Vagina (tissue), 2 donors: Measurements from ENCODE around the gene OBSL1.

Experiments used
- CTCF ChIP-seq, 3 experiments: fragments of 450-650 bp in 2 of 3; fragments of 200-600 bp in 1 of 3; sonication (generic) in 1 of 3; IDR thresholded peaks; one replicate each; pipeline ENCODE4 v1.5.1; 2017 to 2019; ENCODE audit warnings: antibody characterized with exemption in 3 of 3, mild to moderate bottlenecking in 2 of 3, moderate library complexity in 2 of 3
- POLR2A ChIP-seq, 2 donors: fragments of 450-650 bp; IDR thresholded peaks; one replicate each; pipeline ENCODE4 v1.6.1; 2017; ENCODE audit warnings: antibody characterized with exemption in 2 of 2, mild to moderate bottlenecking in 2 of 2, moderate library complexity in 2 of 2
- POLR2AphosphoS5 ChIP-seq, 2 donors: sonication (generic); formaldehyde crosslinking; IDR thresholded peaks; one replicate each; pipeline ENCODE4 v1.9.0; 2017; ENCODE audit warnings: antibody characterized with exemption in 2 of 2, mild to moderate bottlenecking in 2 of 2, low read depth in 1 of 2; ENCODE audit not compliant: insufficient read depth in 1 of 2

GRCh38 chr2:219608399-219608964 lies 37.1 kb upstream of the OBSL1 start:
- TF ChIP-seq CTCF (IDR thresholded peaks at IDR 0.05), result no peak
- no peak for TF ChIP-seq POLR2A (IDR thresholded peaks at IDR 0.05)
- no peak for TF ChIP-seq POLR2AphosphoS5 (IDR thresholded peaks at IDR 0.05; ENCODE audit: insufficient read depth in 1 of 2, low read depth in 1 of 2)
